Muscle of leg (tissue), 11 donors: Measurements from ENCODE around the gene KRT82. TPM values are rescaled to one million over a fixed set of nuclear protein-coding genes. Genes with fewer than 3 reads are reported as not detected.

Experiments
- DNase-seq: peaks from one replicate; pipeline ENCODE4 v3.0.0; 2013
- H3K27ac ChIP-seq: one replicate; pipeline ENCODE4 v1.5.1; 2013; ENCODE audit warnings: mild to moderate bottlenecking, low read length, control low read depth
- H3K27me3 ChIP-seq: one replicate; pipeline ENCODE4 v1.6.1; 2013; ENCODE audit warnings: low read length; ENCODE audit not compliant: control insufficient read depth, insufficient read depth
- H3K36me3 ChIP-seq: one replicate; pipeline ENCODE4 v1.6.1; 2013; ENCODE audit warnings: low read length; ENCODE audit not compliant: control insufficient read depth, insufficient read depth
- H3K4me1 ChIP-seq: one replicate; pipeline ENCODE4 v1.6.1; 2013; ENCODE audit warnings: low read length; ENCODE audit not compliant: control insufficient read depth, insufficient read depth
- H3K4me3 ChIP-seq: one replicate; pipeline ENCODE4 v1.5.1; 2013; ENCODE audit warnings: low read length, control low read depth
- H3K9me3 ChIP-seq: replicated peaks from 2 replicates; pipeline ENCODE4 v1.6.1; 2013; ENCODE audit warnings: low read depth, low read length; ENCODE audit not compliant: control insufficient read depth
- WGBS: methylation state at CpG from one replicate; pipeline ENCODE4 v1.1.5; 2013; ENCODE audit warnings: missing lambda C conversion rate; ENCODE audit not compliant: insufficient coverage; 5-methylcytosine and 5-hydroxymethylcytosine counted together
- polyA plus RNA-seq, 8 donors: library from polyadenylated mRNA; unstranded; fragments of 120-200 nt; gene quantifications; one replicate each; pipeline versions ENCODE4 v1.2.1 to v1.2.3, GENCODE V29; 2013; ENCODE audit warnings: inconsistent platforms in 1 of 8, low replicate concordance in 1 of 8; ENCODE audit not compliant: insufficient read length in 8 of 8, insufficient read depth in 1 of 8
- total RNA-seq: library from RNA; stranded (reverse); fragments of 120-200 nt; gene quantifications from one replicate; pipeline ENCODE4 v1.2.4, GENCODE V29; 2013

Gene KRT82
- total and polyA plus RNA-seq, 9 donors, result not detected

DNA sequence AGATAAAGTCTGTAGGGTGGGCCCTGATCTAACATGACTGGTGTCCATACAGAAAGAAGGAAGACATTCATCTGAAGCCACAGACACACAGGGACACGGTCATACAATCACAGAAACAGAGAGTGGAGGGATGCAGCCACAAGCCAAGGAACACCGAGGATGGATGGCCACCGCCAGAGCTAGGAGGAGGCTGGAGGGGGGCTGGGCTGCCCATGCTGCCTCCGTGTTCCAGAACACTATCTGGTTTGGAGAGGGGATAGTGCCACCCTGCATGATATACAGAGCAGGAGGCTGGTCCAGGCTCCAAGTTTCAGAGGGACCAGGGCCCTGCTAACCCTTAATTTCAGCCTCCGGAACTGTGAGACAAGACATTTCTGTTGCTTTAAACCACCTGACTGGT is 19.3 kb upstream of the KRT82 start:
- Histone ChIP-seq H3K4me1 (peaks cover 11% of the 10 kb centered on the region), H3K4me3 (no peak overlapping the region), H3K27ac (no peak overlapping the region), H3K36me3 (no peaks in the 10 kb centered on the region), H3K9me3 (no peaks in the 10 kb centered on the region), H3K27me3 (peaks cover 12% of the 10 kb centered on the region)
- no peak for DNase-seq
- WGBS, result 83% methylated on average over 5 of the region's 5 CpGs

DNA sequence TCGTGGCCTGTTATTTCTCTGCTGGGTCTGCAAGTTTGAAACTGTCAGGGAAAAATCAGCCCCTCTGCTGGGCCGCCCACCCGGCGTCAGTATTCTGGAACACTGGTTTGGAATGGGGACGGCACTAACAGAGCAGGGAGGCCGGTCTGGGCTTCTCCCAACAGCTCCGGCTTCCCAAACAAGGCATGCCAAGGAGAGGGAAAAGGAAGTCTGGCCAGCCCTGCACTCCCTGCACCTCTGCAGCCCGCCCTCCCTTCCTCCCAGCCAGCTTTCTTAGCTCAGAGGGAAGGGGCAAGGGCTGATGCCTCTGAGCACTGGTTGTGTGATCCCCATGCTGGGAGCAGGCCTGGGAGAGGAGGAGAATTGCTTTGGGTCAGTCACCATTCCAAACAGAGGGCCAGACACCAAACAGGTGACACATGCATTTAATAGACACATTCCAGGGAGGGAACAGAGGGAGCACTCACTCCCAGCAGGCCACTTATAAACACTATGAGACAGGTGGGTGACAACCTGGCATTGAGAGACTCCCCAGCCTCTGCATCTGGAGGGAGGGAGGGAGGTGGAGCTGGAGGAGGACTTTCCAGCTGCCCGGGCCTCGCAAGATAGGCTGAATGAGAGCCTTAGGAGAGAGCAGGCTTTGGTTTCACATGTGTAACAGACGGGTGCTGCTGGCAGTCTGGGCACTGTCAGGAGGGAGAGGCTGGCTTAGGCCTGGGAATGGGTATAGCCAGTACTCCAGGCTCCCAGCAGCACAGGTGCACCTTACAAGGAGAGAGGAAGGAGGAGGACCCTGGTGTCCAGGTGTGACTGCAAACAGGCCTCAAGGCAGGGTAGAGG is 17.7 kb upstream of the KRT82 start:
- 38% methylated on average over 10 of the region's 11 CpGs for WGBS
- Histone ChIP-seq H3K9me3 (no peaks in the 10 kb centered on the region), H3K27ac (no peak overlapping the region), H3K4me1 (peaks cover 11% of the 10 kb centered on the region), H3K36me3 (no peaks in the 10 kb centered on the region), H3K4me3 (no peak overlapping the region), H3K27me3 (peaks cover 6% of the 10 kb centered on the region)
- peak; percentile 39 for DNase-seq

DNA sequence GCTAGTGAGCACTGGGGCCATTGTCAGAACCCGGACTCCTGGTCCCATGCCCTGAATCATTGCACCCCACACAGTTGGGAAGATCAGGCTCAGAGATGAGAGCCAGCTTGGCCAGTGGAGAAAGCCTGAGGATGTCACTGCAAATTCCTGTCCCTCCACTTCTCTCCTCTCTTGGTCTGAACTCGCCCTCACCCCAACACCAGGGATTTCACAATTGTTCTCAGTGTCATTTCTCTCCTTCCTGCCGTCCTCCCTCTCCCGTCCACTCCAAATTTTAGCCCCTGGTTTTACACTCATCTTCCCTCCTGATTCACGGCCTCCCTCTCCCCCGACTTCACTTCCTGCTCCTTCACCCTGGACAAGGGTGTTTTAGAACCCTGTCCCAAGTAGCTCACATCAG is 16.9 kb upstream of the KRT82 start:
- 40% methylated on average over 5 of the region's 6 CpGs for WGBS
- no peak overlapping the region for H3K4me3 ChIP-seq
- peaks cover 6% of the 10 kb centered on the region for H3K27me3 ChIP-seq
- no peak overlapping the region for H3K27ac ChIP-seq
- no peaks in the 10 kb centered on the region for H3K9me3 ChIP-seq
- DNase-seq, result no peak
- peaks cover 11% of the 10 kb centered on the region for H3K4me1 ChIP-seq
- H3K36me3 ChIP-seq, result no peaks in the 10 kb centered on the region

DNA sequence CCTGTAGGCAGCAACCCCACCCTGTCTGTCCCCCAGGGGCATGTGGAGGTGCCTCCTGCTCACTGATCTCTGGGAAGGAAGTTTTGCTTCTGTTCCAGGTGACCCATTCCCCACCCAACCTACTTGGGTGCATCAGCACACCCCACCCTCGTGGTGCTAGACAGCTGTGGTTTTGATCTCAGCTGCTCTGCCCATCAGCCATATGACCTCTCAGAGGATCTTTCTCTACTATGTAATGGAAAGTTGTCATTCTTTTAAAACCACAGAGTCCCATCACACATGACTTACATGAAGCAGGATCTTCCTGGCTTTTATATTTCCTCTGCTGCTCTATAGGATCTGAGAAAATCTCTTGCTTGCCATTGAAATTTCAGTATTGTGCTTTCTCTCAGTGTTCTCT is 13.5 kb upstream of the KRT82 start:
- no peaks in the 10 kb centered on the region for H3K9me3 ChIP-seq
- no peak overlapping the region for H3K4me3 ChIP-seq
- H3K27ac ChIP-seq, result no peak overlapping the region
- no CpG with 5 or more reads among the region's 1 CpG for WGBS
- DNase-seq, result peak; percentile 38
- H3K27me3 ChIP-seq, result peaks cover 2% of the 10 kb centered on the region
- H3K36me3 ChIP-seq, result no peaks in the 10 kb centered on the region
- peaks cover 16% of the 10 kb centered on the region for H3K4me1 ChIP-seq

DNA sequence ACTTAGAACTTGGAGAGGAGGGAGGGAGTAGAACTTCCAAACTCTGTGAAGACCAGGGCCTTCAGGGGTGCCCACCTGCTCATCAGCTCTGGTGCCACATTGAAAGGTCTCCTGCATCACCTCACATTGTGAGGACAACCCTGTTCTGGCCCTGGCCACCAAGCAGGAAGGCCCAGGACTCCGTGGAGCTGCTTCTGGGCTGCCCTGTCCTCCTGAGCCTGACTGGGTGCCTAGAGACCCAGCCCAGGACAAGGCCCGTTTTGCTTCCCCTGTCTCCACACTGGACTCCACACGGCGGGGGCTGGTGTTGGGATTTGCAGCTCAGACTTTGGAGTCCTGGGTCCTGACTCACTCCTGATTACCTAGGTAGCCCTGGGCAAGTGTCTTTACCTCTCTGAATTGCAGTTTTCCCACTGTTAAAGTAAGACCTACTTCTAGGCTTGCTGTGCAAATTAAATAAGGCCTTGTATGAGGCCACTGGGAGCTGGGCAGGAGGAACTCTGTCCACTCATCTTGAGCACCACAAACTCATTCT is 12.5 kb upstream of the KRT82 start:
- WGBS, result 83% methylated on average over 2 of the region's 4 CpGs
- no peak overlapping the region for H3K4me3 ChIP-seq
- no peak for DNase-seq
- H3K36me3 ChIP-seq, result no peaks in the 10 kb centered on the region
- H3K27me3 ChIP-seq, result peaks cover 2% of the 10 kb centered on the region
- no peaks in the 10 kb centered on the region for H3K9me3 ChIP-seq
- H3K27ac ChIP-seq, result no peak overlapping the region
- peaks cover 13% of the 10 kb centered on the region for H3K4me1 ChIP-seq

DNA sequence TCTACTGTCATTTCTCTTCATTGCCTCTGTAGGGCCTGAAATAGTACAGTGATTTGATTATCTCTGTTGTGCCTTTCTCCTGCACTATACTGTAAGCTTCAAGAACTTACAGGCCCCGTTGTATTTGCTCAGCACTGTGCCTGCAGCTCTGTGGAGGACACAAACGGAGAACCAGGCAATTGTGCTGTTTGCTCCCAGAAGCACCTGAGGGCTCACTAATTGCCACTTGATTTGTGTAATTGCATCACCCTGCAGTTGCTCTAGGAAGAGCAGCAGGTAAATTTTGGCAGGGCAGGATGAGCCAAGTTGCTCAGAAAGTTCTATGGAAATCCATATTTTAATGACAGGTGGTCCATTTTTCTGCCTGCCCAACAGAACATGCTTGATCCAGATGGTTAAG is 11.6 kb upstream of the KRT82 start:
- peaks cover 7% of the 10 kb centered on the region for H3K4me1 ChIP-seq
- H3K27ac ChIP-seq, result no peak overlapping the region
- peaks cover 2% of the 10 kb centered on the region for H3K27me3 ChIP-seq
- H3K36me3 ChIP-seq, result no peaks in the 10 kb centered on the region
- WGBS, result 80% methylated on average over 2 of the region's 2 CpGs
- H3K9me3 ChIP-seq, result no peaks in the 10 kb centered on the region
- H3K4me3 ChIP-seq, result no peak overlapping the region
- DNase-seq, result no peak

DNA sequence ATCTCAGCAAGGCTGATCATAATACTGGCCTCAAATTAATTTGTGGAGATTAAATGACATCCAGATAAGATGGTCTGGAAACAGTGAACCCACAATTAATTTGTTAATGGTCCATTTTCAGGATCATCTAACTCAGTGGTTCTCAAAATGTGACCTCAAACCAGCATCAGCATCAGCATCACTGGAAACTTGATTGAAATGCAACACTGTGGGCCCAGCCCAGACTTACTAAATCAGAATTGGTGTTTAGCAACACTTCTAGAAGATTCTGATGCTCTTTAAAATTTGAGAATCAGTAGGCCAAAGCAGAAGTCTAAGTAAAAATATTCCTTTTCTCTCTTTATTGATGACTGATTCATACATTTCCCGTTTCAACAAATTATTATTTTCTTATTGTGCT is 10.7 kb upstream of the KRT82 start:
- Histone ChIP-seq H3K36me3 (no peaks in the 10 kb centered on the region), H3K4me1 (peaks cover 7% of the 10 kb centered on the region), H3K27ac (peak overlapping the region; percentile 59), H3K4me3 (no peak overlapping the region), H3K27me3 (peaks cover 1% of the 10 kb centered on the region), H3K9me3 (no peaks in the 10 kb centered on the region)
- WGBS, result no CpG with 5 or more reads among the region's 1 CpG
- no peak for DNase-seq

DNA sequence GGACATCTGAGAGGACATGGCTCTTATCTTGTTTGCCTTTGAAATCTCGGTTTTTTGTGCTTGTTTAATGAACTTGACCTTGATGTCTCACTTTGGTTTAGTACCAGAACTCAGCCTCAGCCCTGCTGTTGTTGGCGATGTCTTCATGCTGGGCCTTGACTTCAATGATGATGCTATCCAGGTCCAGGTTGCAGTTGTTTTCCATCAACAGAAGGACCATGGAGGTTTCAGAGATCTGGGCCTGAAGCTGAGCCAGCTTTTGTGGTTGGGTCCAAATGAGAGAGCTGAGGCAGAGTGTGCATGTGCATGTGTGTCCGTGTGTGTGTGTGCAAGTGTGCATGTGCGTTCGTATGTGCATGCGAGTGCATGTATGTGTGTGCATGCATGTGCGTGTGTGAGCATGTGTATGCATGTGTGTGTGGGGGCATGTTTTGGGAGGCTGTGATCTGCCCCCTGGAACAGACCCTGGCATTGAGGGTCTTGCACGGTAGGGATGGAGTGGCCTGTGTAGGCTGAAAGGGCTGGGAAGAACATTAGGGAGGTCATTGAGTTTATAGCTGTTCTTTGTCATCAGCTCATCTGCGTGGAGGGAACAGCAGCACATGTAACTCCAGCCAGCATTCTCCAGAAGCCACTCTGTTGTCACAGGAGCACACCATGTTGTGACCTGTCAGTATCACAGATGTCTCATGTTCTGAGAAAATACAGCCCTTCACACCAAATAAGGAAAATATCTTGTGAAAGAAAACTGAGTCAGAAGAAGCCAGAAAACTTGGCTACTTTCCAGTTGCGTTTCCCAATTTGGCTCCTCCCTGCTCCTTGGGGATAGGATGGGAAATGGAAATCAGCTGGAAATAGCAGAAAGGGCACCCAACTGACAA is 10.0 kb upstream of the KRT82 start:
- Histone ChIP-seq H3K4me1 (peaks cover 7% of the 10 kb centered on the region), H3K27me3 (no peaks in the 10 kb centered on the region), H3K4me3 (no peak overlapping the region), H3K36me3 (no peaks in the 10 kb centered on the region), H3K27ac (peak overlapping the region; percentile 59), H3K9me3 (no peaks in the 10 kb centered on the region)
- peak; percentile 73 for DNase-seq
- WGBS, result 69% methylated on average over 7 of the region's 10 CpGs

DNA sequence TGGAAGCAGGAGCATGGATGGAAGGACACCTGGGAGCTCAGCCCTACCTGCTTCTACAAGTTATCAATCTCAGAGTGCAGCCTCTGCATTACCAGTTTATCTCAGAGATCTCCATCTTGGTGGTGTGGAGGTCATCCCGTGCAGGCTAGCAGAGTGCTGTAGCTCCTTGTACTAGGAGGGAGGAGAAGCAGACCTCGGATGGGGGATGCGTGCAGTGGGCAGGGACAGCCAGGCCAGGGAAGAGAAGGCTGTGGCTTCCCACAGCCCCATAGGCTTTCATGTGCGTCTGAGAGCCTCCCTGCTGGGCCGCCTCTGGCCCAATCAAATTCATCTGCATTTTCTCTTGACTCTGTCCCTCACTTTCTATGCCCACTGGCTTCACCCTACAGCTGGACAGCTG is 8.8 kb upstream of the KRT82 start:
- Histone ChIP-seq H3K27me3 (no peaks in the 10 kb centered on the region), H3K4me1 (peaks cover 7% of the 10 kb centered on the region), H3K9me3 (no peaks in the 10 kb centered on the region), H3K4me3 (no peak overlapping the region), H3K27ac (no peak overlapping the region), H3K36me3 (no peaks in the 10 kb centered on the region)
- 73% methylated on average over 4 of the region's 5 CpGs for WGBS
- no peak for DNase-seq

DNA sequence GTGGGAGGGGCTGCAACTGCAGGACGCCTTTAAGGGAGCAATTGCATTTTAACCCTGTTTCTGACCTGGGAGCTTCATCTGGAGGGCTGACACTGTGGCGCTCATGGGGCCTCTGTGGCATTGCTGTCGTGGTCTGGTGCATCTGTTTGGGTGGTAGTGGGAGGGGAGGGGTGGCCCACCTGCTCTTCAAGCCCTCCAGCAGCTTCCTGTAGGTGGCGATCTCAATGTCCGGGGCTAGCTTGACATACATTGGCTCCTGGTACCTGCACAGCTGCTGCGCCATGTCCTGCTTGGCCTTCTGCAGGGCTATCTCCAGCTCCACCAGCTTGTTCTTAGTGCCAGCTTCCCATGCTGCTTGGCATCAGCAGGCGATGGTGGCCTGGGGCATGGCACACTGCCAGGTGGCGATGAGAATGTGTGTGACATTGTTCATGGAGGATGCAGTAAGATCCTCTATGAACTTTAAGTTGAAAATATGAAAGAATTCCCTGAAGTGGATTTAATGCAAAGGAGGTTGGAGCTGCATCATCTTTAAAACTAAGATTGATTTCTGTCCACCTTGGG is 7.7 kb upstream of the KRT82 start:
- Histone ChIP-seq H3K27me3 (no peaks in the 10 kb centered on the region), H3K4me1 (peaks cover 7% of the 10 kb centered on the region), H3K4me3 (no peak overlapping the region), H3K9me3 (no peaks in the 10 kb centered on the region), H3K27ac (no peak overlapping the region), H3K36me3 (no peaks in the 10 kb centered on the region)
- 70% methylated on average over 5 of the region's 8 CpGs for WGBS
- no peak for DNase-seq
